Keratinocyte (primary cell): ENCODE data around the gene PTPRD.

Experiments
- EZH2 ChIP-seq: IDR thresholded peaks from one replicate; pipeline ENCODE4 v1.6.1; 2012; ENCODE audit warnings: inconsistent platforms, mild to moderate bottlenecking, low read length, moderate library complexity
- TF ChIP-seq, protein P1 (sequence below), 3 experiments: IDR thresholded peaks in 1 of 3; conservative IDR thresholded peaks in 1 of 3; optimal IDR thresholded peaks in 1 of 3; 2 replicates in 2 of 3; 3 replicates in 1 of 3; pipeline versions ENCODE3 to v1.5.1; 2011; ENCODE audit warnings: low read length in 3 of 3, mild to moderate bottlenecking in 3 of 3, moderate library complexity in 2 of 3, control low read depth in 1 of 3, inconsistent platforms in 1 of 3; ENCODE audit not compliant: insufficient read depth in 2 of 3; ENCODE audit errors: extremely low read depth in 1 of 3

DNA sequence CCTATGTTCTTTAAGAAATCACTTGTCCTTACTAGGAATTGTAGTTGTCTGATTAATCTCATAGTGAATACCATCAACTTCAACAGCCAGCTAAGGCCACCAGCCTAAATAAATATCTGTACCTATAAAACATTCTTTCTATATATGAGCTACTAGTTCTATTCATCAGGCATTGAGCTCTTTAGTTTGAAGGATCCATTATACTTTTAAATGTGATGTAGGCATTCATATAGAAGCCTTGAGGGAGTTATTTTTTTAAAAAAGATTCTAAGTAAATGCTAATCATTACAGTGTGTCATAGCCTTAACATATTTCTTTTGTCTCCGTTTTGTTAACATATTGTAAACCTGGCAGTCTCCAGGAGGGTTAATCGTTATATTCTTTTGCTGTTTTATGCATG is 838.3 kb downstream of the PTPRD start:
- TF ChIP-seq, protein P1, sequence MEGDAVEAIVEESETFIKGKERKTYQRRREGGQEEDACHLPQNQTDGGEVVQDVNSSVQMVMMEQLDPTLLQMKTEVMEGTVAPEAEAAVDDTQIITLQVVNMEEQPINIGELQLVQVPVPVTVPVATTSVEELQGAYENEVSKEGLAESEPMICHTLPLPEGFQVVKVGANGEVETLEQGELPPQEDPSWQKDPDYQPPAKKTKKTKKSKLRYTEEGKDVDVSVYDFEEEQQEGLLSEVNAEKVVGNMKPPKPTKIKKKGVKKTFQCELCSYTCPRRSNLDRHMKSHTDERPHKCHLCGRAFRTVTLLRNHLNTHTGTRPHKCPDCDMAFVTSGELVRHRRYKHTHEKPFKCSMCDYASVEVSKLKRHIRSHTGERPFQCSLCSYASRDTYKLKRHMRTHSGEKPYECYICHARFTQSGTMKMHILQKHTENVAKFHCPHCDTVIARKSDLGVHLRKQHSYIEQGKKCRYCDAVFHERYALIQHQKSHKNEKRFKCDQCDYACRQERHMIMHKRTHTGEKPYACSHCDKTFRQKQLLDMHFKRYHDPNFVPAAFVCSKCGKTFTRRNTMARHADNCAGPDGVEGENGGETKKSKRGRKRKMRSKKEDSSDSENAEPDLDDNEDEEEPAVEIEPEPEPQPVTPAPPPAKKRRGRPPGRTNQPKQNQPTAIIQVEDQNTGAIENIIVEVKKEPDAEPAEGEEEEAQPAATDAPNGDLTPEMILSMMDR (optimal IDR thresholded peaks at IDR 0.05 in 1 of 3, IDR thresholded peaks at IDR 0.05 in 1 of 3, conservative IDR thresholded peaks at IDR 0.05 in 1 of 3; ENCODE audit: extremely low read depth in 1 of 3, insufficient read depth in 2 of 3, low read length in 3 of 3) = no peak
- no peak for TF ChIP-seq EZH2
